Loucy (cell line): ENCODE measurements around the gene KLF7.

Experiments used
- H2AFZ ChIP-seq: fragments of 200-600 bp; sonication (generic); 2 replicates; pipeline ENCODE4 v1.6.0; 2016; ENCODE audit warnings: antibody characterized with exemption, mild to moderate bottlenecking, low read length, moderate library complexity
- H3F3A ChIP-seq: fragments of 200-600 bp; 2 replicates; pipeline ENCODE4 v1.6.0; 2016; ENCODE audit warnings: antibody characterized with exemption, low read depth, mild to moderate bottlenecking
- H3K27me3 ChIP-seq: fragments of 200-600 bp; sonication (generic); 2 replicates; pipeline ENCODE4 v1.6.1; 2014; ENCODE audit warnings: low read length, mild to moderate bottlenecking; ENCODE audit not compliant: insufficient read depth, poor library complexity, severe bottlenecking
- H3K36me3 ChIP-seq: fragments of 200-600 bp; sonication (generic); 2 replicates; pipeline ENCODE4 v1.6.1; 2016; ENCODE audit warnings: low read length; ENCODE audit not compliant: insufficient read depth
- H3K4me1 ChIP-seq: fragments of 200-600 bp; sonication (generic); 2 replicates; pipeline ENCODE4 v1.5.1; 2014; ENCODE audit warnings: low read length, mild to moderate bottlenecking; ENCODE audit not compliant: insufficient read depth, poor library complexity, severe bottlenecking
- H3K4me2 ChIP-seq: fragments of 200-600 bp; sonication (generic); 2 replicates; pipeline ENCODE4 v1.6.0; 2014; ENCODE audit warnings: antibody characterized with exemption, low read length, low read depth, mild to moderate bottlenecking; ENCODE audit not compliant: poor library complexity, severe bottlenecking
- H3K4me3 ChIP-seq: fragments of 200-600 bp; sonication (generic); 2 replicates; pipeline ENCODE4 v1.5.1; 2014; ENCODE audit warnings: low read length, mild to moderate bottlenecking, mixed read lengths; ENCODE audit not compliant: poor library complexity, severe bottlenecking
- H3K79me2 ChIP-seq: fragments of 200-600 bp; sonication (generic); 2 replicates; pipeline ENCODE4 v1.6.1; 2014; ENCODE audit warnings: low read length; ENCODE audit not compliant: insufficient read depth
- H3K9ac ChIP-seq: fragments of 200-600 bp; sonication (generic); 2 replicates; pipeline ENCODE4 v1.6.0; 2014; ENCODE audit warnings: mild to moderate bottlenecking, low read depth, low read length, moderate library complexity; ENCODE audit not compliant: poor library complexity, severe bottlenecking
- H3K9me2 ChIP-seq: fragments of 200-600 bp; sonication (generic); replicated peaks from 2 replicates; pipeline ENCODE4 v1.6.1; 2016; ENCODE audit warnings: low read depth, low read length, mixed read lengths
- H3K9me3 ChIP-seq: fragments of 200-600 bp; sonication (generic); 2 replicates; pipeline ENCODE4 v1.6.1; 2014; ENCODE audit warnings: mild to moderate bottlenecking, antibody characterized with exemption, low read length, low read depth; ENCODE audit not compliant: insufficient read depth
- H4K20me1 ChIP-seq: fragments of 200-600 bp; sonication (generic); 2 replicates; pipeline ENCODE4 v1.6.0; 2014; ENCODE audit warnings: antibody characterized with exemption, low read length, mild to moderate bottlenecking; ENCODE audit not compliant: insufficient read depth, poor library complexity, severe bottlenecking
- EZH2phosphoT487 ChIP-seq: fragments of 200-600 bp; IDR thresholded peaks from 2 replicates; pipeline ENCODE4 v1.6.1; 2018; ENCODE audit warnings: antibody characterized with exemption, mild to moderate bottlenecking, moderate library complexity, borderline replicate concordance
- TF ChIP-seq, protein P1 (sequence below): fragments of 200-600 bp; sonication (generic); conservative IDR thresholded peaks from 2 replicates; pipeline ENCODE4 v1.5.1; 2014; ENCODE audit warnings: mild to moderate bottlenecking, antibody characterized with exemption, low read length

Gene KLF7

DNA sequence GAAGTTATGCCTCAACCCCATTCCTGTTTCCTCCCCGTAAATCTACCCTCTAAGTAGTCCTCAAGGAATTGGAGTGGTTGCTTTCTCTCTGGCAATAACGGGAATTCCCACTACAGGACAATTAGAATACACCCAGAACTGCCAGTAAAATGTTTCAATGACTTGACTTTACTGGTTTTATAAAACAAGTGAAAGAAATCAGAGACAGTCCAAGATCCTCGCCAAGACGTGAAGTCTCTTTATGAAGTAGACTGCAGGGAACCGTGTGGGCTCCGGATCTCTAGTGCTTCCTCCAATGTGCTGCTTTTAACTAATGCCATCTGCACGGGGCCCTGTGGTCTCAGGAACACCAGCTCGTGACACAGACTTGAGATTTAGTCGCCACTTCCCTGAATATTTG, 125.1 kb downstream of the KLF7 start:
- H3K4me2 ChIP-seq: no peak overlapping the region
- no peak overlapping the region for H3K9ac ChIP-seq
- no peak for TF ChIP-seq EZH2phosphoT487
- TF ChIP-seq, protein P1, sequence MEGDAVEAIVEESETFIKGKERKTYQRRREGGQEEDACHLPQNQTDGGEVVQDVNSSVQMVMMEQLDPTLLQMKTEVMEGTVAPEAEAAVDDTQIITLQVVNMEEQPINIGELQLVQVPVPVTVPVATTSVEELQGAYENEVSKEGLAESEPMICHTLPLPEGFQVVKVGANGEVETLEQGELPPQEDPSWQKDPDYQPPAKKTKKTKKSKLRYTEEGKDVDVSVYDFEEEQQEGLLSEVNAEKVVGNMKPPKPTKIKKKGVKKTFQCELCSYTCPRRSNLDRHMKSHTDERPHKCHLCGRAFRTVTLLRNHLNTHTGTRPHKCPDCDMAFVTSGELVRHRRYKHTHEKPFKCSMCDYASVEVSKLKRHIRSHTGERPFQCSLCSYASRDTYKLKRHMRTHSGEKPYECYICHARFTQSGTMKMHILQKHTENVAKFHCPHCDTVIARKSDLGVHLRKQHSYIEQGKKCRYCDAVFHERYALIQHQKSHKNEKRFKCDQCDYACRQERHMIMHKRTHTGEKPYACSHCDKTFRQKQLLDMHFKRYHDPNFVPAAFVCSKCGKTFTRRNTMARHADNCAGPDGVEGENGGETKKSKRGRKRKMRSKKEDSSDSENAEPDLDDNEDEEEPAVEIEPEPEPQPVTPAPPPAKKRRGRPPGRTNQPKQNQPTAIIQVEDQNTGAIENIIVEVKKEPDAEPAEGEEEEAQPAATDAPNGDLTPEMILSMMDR: no peak
- no peaks in the 10 kb centered on the region for H3K4me1 ChIP-seq
- H3K27me3 ChIP-seq: no peaks in the 10 kb centered on the region
- no peaks in the 10 kb centered on the region for H3K9me2 ChIP-seq
- no peaks in the 10 kb centered on the region for H3K9me3 ChIP-seq
- H3K36me3 ChIP-seq: no peaks in the 10 kb centered on the region
- no peaks in the 10 kb centered on the region for H4K20me1 ChIP-seq
- no peak overlapping the region for H3K4me3 ChIP-seq
- H2AFZ ChIP-seq: no peak overlapping the region
- H3K79me2 ChIP-seq: no peaks in the 10 kb centered on the region
- H3F3A ChIP-seq: no peaks in the 10 kb centered on the region

DNA sequence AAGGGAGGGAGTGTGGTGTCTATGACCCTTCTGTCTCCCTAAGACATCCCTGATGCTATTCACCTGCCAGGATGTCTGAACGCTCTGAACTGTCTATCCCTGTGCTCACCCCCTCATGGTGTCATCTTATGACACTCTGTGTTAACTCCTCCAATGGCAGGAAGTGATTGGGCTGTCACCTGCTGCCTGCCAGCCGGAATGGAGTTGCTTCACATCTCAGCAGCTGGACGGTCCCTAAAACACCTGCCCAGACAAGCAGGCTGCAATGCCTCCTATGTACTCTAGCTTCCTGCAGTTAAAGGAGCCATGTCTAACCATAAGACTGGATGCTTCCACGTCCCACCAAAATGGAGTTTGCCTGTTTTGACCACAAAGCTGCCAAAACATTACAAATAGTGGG, 126.5 kb downstream of the KLF7 start:
- Histone ChIP-seq H2AFZ (no peak overlapping the region), H3K4me3 (no peak overlapping the region), H3K4me2 (no peak overlapping the region), H3K4me1 (no peaks in the 10 kb centered on the region), H3K27me3 (no peaks in the 10 kb centered on the region), H4K20me1 (no peaks in the 10 kb centered on the region), H3F3A (no peaks in the 10 kb centered on the region), H3K79me2 (no peaks in the 10 kb centered on the region), H3K36me3 (no peaks in the 10 kb centered on the region), H3K9ac (no peak overlapping the region), H3K9me3 (no peaks in the 10 kb centered on the region), H3K9me2 (no peaks in the 10 kb centered on the region)
- TF ChIP-seq EZH2phosphoT487: no peak
- TF ChIP-seq, protein P1: no peak

DNA sequence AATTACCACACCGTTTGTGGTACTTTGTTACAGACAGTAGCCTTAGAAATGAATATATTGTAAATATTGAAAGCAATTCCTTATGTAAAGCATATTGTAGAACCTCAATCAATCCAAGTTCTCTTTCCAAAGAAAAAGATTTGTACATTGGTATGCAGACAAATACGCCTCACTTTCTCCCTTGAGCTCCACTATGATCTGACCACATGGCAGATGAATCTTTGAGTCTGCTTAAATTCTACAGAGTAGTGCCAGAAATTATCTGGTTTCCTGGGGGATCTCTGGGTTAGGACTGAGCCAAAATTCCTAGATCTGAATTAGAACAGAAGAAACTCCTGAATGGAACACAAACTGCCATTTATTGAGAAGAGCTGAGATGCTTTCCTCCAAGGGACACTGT, 127.4 kb downstream of the KLF7 start:
- H3K27me3 ChIP-seq: no peaks in the 10 kb centered on the region
- no peak overlapping the region for H3K4me3 ChIP-seq
- no peaks in the 10 kb centered on the region for H3K4me1 ChIP-seq
- H3K9me2 ChIP-seq: no peaks in the 10 kb centered on the region
- no peak overlapping the region for H3K9ac ChIP-seq
- TF ChIP-seq, protein P1: no peak
- TF ChIP-seq EZH2phosphoT487: no peak
- no peaks in the 10 kb centered on the region for H4K20me1 ChIP-seq
- H3K36me3 ChIP-seq: no peaks in the 10 kb centered on the region
- no peaks in the 10 kb centered on the region for H3K9me3 ChIP-seq
- no peak overlapping the region for H2AFZ ChIP-seq
- no peak overlapping the region for H3K4me2 ChIP-seq
- no peaks in the 10 kb centered on the region for H3F3A ChIP-seq
- no peaks in the 10 kb centered on the region for H3K79me2 ChIP-seq
